WTC11 (cell line): ENCODE data around the gene PRDM12. TPM values are rescaled to one million over a fixed set of nuclear protein-coding genes. Genes with fewer than 3 reads are reported as not detected.

ENCODE experiments used
- ATAC-seq: fragments of 200-7000 bp; cut with Tn5 transposase; 2 replicates; pipeline ENCODE4 v1.10.0; 2021; ENCODE audit warnings: mild to moderate bottlenecking, moderate library complexity
- CTCF ChIA-PET: fragments of 300-600 bp; sonication (Branson Sonifier 250); formaldehyde crosslinking; loops from one replicate; lab custom pipeline; 2021; ENCODE audit warnings: antibody characterized with exemption; lab: Charles Lee
- POLR2A ChIA-PET: fragments of 350-600 bp; sonication (Branson Sonifier 250); formaldehyde crosslinking; loops from one replicate; lab custom pipeline; 2021; ENCODE audit warnings: antibody characterized with exemption; lab: Charles Lee
- DNase-seq: peaks from one replicate; pipeline ENCODE4 v3.0.0; 2021; ENCODE audit warnings: low spot score
- H3K27ac Mint-ChIP-seq: 2 replicates; pipeline ENCODE4 v1.8.0; 2021; ENCODE audit warnings: mixed read lengths
- H3K27me3 Mint-ChIP-seq: 2 replicates; pipeline ENCODE4 v1.8.0; 2021; ENCODE audit warnings: low read depth, mild to moderate bottlenecking, moderate library complexity, mixed read lengths
- H3K36me3 Mint-ChIP-seq: 2 replicates; pipeline ENCODE4 v1.8.0; 2021; ENCODE audit warnings: mixed read lengths
- H3K4me1 Mint-ChIP-seq: 2 replicates; pipeline ENCODE4 v1.8.0; 2022; ENCODE audit warnings: mixed read lengths
- H3K4me3 Mint-ChIP-seq: 2 replicates; pipeline ENCODE4 v1.8.0; 2021; ENCODE audit warnings: mild to moderate bottlenecking, moderate library complexity, mixed read lengths
- H3K9me3 Mint-ChIP-seq: 2 replicates; pipeline ENCODE4 v1.8.0; 2021; ENCODE audit warnings: mixed read lengths
- CTCF ChIP-seq: fragments of 200-600 bp; IDR thresholded peaks from 2 replicates; pipeline ENCODE4 v1.8.0; 2022; ENCODE audit warnings: antibody characterized with exemption
- EMX1 ChIP-seq: fragments of 250-450 bp; sonication (Bioruptor Pico); IDR thresholded peaks from 2 replicates; pipeline ENCODE4 v1.8.0; 2021; ENCODE audit warnings: mild to moderate bottlenecking
- ESRRA ChIP-seq: sonication (generic); formaldehyde crosslinking; IDR thresholded peaks from 2 replicates; pipeline ENCODE4 v1.8.1; 2022; ENCODE audit warnings: mild to moderate bottlenecking, missing genetic modification reagents, borderline replicate concordance
- FOXP1 ChIP-seq: sonication (generic); formaldehyde crosslinking; IDR thresholded peaks from 2 replicates; pipeline ENCODE4 v1.8.0; 2022; ENCODE audit warnings: missing genetic modification reagents, mild to moderate bottlenecking, moderate library complexity, borderline replicate concordance
- HMGA2 ChIP-seq: fragments of 250-450 bp; sonication (Bioruptor Pico); IDR thresholded peaks from 2 replicates; pipeline ENCODE4 v1.4.0; 2021; ENCODE audit warnings: mild to moderate bottlenecking, moderate library complexity
- IRF2 ChIP-seq: sonication (generic); formaldehyde crosslinking; IDR thresholded peaks from 2 replicates; pipeline ENCODE4 v1.8.0; 2022; ENCODE audit warnings: low read depth, missing genetic modification reagents, borderline replicate concordance
- MLX ChIP-seq: sonication (generic); formaldehyde crosslinking; IDR thresholded peaks from 2 replicates; pipeline ENCODE4 v1.8.1; 2023; ENCODE audit warnings: mild to moderate bottlenecking, missing genetic modification reagents, moderate library complexity
- NFE2L1 ChIP-seq: sonication (generic); formaldehyde crosslinking; IDR thresholded peaks from 2 replicates; pipeline ENCODE4 v1.8.1; 2023; ENCODE audit warnings: missing genetic modification reagents
- OVOL2 ChIP-seq: fragments of 250-450 bp; sonication (Bioruptor Pico); IDR thresholded peaks from 2 replicates; pipeline ENCODE4 v1.9.0; 2021; ENCODE audit warnings: mild to moderate bottlenecking, borderline replicate concordance
- SOX15 ChIP-seq: fragments of 250-450 bp; sonication (Bioruptor Pico); IDR thresholded peaks from 2 replicates; pipeline ENCODE4 v1.9.0; 2021; ENCODE audit warnings: mild to moderate bottlenecking
- TCF7 ChIP-seq: sonication (generic); formaldehyde crosslinking; IDR thresholded peaks from 2 replicates; pipeline ENCODE4 v1.8.0; 2022; ENCODE audit warnings: mild to moderate bottlenecking, low read depth, missing genetic modification reagents, moderate library complexity
- TEAD1 ChIP-seq: sonication (generic); formaldehyde crosslinking; IDR thresholded peaks from 2 replicates; pipeline ENCODE4 v1.8.0; 2022; ENCODE audit warnings: mild to moderate bottlenecking, missing genetic modification reagents
- ZSCAN18 ChIP-seq: fragments of 250-450 bp; sonication (Bioruptor Pico); IDR thresholded peaks from 2 replicates; pipeline ENCODE4 v2.1.2; 2022; ENCODE audit warnings: mild to moderate bottlenecking, moderate library complexity
- total RNA-seq: library from RNA; stranded (reverse); gene quantifications from 3 replicates; pipeline ENCODE4 v1.2.3, GENCODE V29; 2021
- TF ChIP-seq, protein P1 (sequence below): sonication (generic); formaldehyde crosslinking; IDR thresholded peaks from 2 replicates; pipeline ENCODE4 v1.8.0; 2022; ENCODE audit warnings: mild to moderate bottlenecking, missing genetic modification reagents
- TF ChIP-seq, protein P2 (sequence below): sonication (generic); formaldehyde crosslinking; conservative IDR thresholded peaks from 2 replicates; pipeline ENCODE4 v1.8.1; 2022; ENCODE audit warnings: mild to moderate bottlenecking, missing genetic modification reagents
- TF ChIP-seq, protein P3 (sequence below): fragments of 250-450 bp; sonication (Bioruptor Pico); conservative IDR thresholded peaks from 2 replicates; pipeline ENCODE4 v1.9.0; 2021; ENCODE audit warnings: mild to moderate bottlenecking

Gene PRDM12
- total RNA-seq, 1 experiment from 2014 or later, result 0.09 TPM

GRCh38 chr9:130687615-130688014, 23.2 kb downstream of the PRDM12 start:
- Mint-ChIP-seq H3K9me3 (peaks cover 9% of the 10 kb centered on the region), H3K4me1 (peaks cover 28% of the 10 kb centered on the region), H3K27me3 (peaks cover 2% of the 10 kb centered on the region)
- CTCF ChIA-PET, result no interaction called here
- TF ChIP-seq MLX (CRISPR knock-in tag) (no peak), OVOL2 (CRISPR knock-in tag) (no peak)
- TF ChIP-seq, all 79 proteins: peak for 0
- Mint-ChIP-seq H3K27ac (peak overlapping the region; percentile 38; the same call in 1 of the 2 replicates), H3K4me3 (no peak overlapping the region), H3K36me3 (peaks cover 3% of the 10 kb centered on the region; the same call in 1 of the 2 replicates)
- POLR2A ChIA-PET, result interaction anchor here (0.6 kb wide), 1 partner anchor 14 kb away, joined by 3 read pairs; no protein-coding TSS in a partner anchor
- DNase-seq, result no peak
- no peak for ATAC-seq

DNA sequence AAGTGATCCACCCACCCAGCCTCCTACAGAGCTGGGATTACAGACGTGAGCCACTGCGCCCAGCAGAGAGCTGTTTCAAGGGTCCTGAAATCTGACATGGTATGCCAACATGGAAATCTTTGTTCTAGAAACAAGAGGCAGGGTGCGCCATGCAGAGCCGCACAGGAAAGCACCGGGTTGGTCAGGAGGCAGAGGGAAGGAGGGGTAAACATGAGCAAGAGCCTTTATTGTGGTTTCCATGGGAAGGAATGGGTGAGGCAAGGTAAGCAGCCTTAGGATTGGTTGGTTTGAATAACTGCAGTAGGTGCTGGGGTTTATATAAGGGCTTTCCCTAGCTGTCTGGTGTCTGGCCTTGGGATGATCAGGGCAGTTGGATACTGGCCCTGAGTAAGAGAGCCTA, 23.7 kb downstream of the PRDM12 start:
- Mint-ChIP-seq H3K36me3 (peaks cover 3% of the 10 kb centered on the region; the same call in 1 of the 2 replicates), H3K27me3 (peaks cover 2% of the 10 kb centered on the region; the same call in 1 of the 2 replicates), H3K27ac (no peak overlapping the region), H3K4me1 (peaks cover 31% of the 10 kb centered on the region), H3K9me3 (peaks cover 9% of the 10 kb centered on the region), H3K4me3 (no peak overlapping the region)
- no peak for TF ChIP-seq SOX15 (CRISPR knock-in tag)
- no peak for TF ChIP-seq CTCF
- TF ChIP-seq TEAD1 (CRISPR knock-in tag), result no peak
- no peak for TF ChIP-seq FOXP1 (CRISPR knock-in tag)
- TF ChIP-seq, protein P1, sequence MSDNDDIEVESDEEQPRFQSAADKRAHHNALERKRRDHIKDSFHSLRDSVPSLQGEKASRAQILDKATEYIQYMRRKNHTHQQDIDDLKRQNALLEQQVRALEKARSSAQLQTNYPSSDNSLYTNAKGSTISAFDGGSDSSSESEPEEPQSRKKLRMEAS (CRISPR knock-in tag), result no peak
- no peak for TF ChIP-seq ESRRA (CRISPR knock-in tag)
- no peak for TF ChIP-seq EMX1 (CRISPR knock-in tag)
- TF ChIP-seq, protein P2, sequence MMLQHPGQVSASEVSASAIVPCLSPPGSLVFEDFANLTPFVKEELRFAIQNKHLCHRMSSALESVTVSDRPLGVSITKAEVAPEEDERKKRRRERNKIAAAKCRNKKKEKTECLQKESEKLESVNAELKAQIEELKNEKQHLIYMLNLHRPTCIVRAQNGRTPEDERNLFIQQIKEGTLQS (CRISPR knock-in tag), result no peak
- TF ChIP-seq TCF7, result no peak
- no peak for TF ChIP-seq IRF2 (CRISPR knock-in tag)
- CTCF ChIA-PET, result no interaction called here
- POLR2A ChIA-PET, result interaction anchor here (0.6 kb wide), 1 partner anchor 15 kb away, joined by 3 read pairs; no protein-coding TSS in a partner anchor
- ATAC-seq (no peak), DNase-seq (no peak)

DNA sequence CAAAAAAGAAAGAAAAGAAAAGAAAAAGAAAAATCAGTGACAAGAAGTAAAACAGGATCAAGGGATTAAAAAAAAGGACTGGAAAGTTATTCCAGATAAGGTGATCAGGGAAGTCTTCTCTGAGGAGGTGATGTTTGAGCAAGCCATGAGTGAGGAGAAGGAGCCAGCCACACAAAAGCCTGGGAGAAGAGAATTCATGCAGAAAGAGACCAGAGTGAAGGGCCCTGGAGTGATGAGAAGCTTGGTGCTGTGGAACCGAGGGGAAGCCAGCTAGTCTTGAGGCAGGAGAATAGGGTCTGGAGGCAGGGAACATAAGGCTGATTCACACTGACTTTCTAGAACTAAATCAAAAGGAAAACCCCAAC, 25.2 kb downstream of the PRDM12 start:
- H3K9me3 Mint-ChIP-seq, result peaks cover 9% of the 10 kb centered on the region
- no peak for DNase-seq
- H3K4me1 Mint-ChIP-seq, result peaks cover 38% of the 10 kb centered on the region
- CTCF ChIA-PET, result interaction anchor here (0.9 to 2.0 kb wide), 5 partner anchors 12 to 357 kb away, joined by 3 to 14 read pairs (median 4); no protein-coding TSS in a partner anchor
- peaks cover 6% of the 10 kb centered on the region for H3K36me3 Mint-ChIP-seq
- POLR2A ChIA-PET, result interaction anchor here (1.1 to 1.6 kb wide), 2 partner anchors 177 to 229 kb away, joined by 3 to 4 read pairs; no protein-coding TSS in a partner anchor
- H3K4me3 Mint-ChIP-seq, result peak overlapping the region; percentile 21
- H3K27ac Mint-ChIP-seq, result no peak overlapping the region; the same call in 1 of the 2 replicates
- no peak for TF ChIP-seq NFE2L1 (CRISPR knock-in tag)
- no peak for TF ChIP-seq ZSCAN18 (CRISPR knock-in tag)
- TF ChIP-seq HMGA2 (CRISPR knock-in tag), result no peak
- TF ChIP-seq, protein P3, sequence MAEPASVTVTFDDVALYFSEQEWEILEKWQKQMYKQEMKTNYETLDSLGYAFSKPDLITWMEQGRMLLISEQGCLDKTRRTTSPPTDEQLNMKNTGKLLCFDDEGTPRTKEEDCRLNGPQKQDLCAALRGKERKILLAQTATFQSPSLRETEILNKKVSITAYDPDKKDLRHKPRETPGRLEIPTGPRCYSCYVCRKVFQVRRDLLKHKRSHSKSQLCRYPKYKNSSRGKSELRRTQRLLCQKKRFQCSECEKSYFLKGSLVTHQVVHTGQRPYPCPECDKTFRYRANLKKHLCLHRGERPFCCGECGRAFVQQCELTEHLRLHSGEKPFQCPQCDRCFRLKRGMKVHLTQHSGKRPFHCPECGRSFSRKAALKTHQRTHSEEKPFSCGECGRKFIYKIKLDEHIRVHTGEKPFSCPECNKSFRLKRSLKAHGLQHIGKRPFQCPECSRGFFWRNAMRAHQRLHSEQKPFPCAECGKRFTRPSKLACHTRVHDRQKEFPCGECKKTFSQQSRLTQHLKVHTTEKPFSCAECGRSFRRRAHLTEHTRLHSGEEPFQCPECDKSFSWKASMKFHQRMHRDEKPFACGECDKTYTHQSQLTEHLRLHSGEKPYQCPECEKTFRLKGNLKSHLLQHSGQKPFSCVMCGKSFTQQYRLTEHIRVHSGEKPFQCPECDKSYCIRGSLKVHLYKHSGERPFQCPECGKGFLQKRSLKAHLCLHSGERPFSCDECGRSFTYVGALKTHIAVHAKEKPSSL (CRISPR knock-in tag), result no peak
- TF ChIP-seq, all 79 proteins: peak for 0
- ATAC-seq, result no peak
- H3K27me3 Mint-ChIP-seq, result peaks cover 2% of the 10 kb centered on the region; the same call in 1 of the 2 replicates
